ENCODE data around the gene HERC4.

Gene HERC4

GRCh38 chr10:67875340-67876238 lies 199.5 kb downstream of the HERC4 start:
- DNase-seq (ENCODE audit: low read depth): no peak

Measured in stimulated activated CD8-positive, alpha-beta memory T cell treated with anti-CD3 and anti-CD28 coated beads, Interleukin-7, amount 100 ng/mL, for 24 hours (primary cell).